Astrocyte of the hippocampus (primary cell): ENCODE measurements around the gene FTL.

Source experiments
- DNase-seq: peaks from one replicate; pipeline ENCODE4 v3.0.0; 2011; ENCODE audit warnings: low read depth, low spot score

Gene FTL

DNA sequence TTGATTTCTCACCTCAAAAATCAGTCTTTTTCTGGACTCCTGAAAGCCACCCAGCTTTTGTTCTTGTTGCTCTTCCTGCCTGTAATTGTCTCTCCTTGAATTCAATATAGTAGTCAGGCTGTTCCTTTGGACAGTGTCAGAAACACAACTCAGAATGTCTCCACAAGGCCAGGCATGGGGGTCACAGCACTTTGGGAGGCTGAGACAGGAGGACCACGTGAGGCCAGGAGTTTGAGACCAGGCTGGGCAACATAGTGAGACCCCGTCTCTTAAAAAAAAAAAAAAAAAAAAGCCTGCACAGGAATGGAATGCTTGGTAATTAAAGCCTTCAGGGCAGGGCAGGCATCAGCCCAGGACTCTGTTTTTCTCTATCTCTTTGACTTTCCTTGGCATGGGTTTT lies 19.3 kb upstream of the FTL start:
- DNase-seq, result no peak

DNA sequence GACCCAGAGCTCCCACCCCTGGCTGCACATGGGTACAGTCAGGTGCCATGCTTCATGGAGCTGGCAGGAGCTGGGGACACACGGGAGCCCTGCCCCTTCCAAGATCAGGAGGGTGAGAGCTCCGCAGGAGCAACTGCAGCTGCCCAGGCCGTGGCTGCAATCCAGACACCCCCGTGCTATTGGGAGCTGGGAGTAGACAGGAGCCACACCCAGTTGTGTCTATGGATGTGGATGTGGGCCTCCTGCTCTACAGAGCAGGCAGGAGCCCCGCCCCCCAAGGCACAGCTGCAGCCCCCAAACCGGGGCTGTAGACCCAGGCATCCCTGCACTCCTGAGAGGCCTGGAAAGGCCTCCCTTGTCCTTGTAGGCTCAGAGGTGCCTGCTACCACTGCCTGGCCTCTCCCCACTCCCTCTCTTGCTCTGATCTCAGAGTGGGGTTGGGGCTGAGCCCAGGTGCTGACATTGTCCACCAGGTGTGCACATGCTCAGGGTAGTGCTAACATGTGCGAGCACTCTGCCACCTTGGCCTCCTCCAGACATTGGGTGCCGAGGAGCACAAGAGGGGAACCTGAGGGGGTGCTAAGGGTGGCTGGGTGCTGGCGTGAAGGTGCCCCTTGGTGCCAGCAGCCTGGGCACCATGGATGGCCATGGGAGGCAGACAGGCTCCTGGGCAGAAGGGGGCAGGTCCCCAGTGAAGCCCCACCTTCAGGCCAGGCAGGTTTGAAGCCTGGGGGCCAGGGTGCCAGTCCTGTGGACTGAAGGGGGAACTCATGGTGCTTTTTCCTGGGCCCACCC lies 18.4 kb upstream of the FTL start:
- DNase-seq, result no peak

- DNase-seq, result no peak
These were observed 17.9 kb upstream of the FTL start for GRCh38 chr19:48947258-48947542.

DNA sequence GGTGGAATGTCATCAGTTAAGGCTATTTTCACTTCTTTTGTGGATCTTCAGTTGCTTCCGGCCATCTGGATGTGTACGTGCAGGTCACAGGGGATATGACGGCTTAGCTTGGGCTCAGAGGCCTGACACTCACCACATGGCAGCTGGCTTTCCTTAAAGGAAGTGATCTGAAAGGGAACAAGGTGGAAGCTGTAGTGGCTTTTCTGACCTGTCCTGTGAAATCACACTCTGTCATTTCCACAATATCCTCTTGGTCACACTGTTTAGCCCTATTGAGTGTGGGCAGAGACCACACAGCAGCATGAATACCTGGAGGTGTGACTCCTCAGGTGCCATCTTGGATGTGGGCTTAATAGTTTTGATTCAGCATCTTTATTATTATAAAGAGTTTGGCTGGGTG lies 14.9 kb upstream of the FTL start:
- DNase-seq, result no peak

DNA sequence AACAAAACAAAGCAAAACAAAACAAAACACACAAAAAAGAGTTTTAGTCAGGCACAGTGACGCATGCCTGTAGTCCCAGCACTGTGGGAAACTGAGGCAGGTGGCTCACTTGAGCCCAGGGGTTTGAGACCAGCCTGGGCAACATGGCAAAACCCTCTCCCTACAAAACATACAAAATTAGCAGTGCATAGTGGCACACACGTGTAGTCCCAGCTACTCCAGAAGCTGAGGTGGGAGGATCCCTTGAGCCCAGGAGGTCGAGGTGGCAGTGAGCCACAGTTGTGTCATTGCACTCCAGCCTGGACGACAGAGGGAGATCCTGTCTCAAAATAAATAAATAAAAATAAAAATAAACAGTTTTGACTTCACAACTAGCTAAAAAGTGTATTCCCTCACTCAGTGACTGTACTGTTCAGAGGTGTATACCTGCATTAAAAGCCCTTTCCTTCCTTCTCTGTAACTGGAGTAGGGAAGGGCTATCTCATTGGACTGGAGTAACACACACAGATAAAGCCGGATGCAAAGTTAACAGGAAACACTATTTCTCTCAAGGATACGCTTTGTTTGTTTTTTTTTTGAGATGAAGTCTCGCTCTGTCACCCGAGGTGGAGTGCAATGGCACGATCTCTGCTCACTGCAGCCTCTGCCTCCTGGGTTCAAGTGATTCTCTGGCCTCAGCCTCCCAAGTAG lies 14.1 kb upstream of the FTL start:
- no peak for DNase-seq

GRCh38 chr19:48953141-48953540 lies 12.0 kb upstream of the FTL start:
- DNase-seq, result no peak

- DNase-seq, result no peak
These were observed 11.0 kb upstream of the FTL start for GRCh38 chr19:48953990-48954594.

DNA sequence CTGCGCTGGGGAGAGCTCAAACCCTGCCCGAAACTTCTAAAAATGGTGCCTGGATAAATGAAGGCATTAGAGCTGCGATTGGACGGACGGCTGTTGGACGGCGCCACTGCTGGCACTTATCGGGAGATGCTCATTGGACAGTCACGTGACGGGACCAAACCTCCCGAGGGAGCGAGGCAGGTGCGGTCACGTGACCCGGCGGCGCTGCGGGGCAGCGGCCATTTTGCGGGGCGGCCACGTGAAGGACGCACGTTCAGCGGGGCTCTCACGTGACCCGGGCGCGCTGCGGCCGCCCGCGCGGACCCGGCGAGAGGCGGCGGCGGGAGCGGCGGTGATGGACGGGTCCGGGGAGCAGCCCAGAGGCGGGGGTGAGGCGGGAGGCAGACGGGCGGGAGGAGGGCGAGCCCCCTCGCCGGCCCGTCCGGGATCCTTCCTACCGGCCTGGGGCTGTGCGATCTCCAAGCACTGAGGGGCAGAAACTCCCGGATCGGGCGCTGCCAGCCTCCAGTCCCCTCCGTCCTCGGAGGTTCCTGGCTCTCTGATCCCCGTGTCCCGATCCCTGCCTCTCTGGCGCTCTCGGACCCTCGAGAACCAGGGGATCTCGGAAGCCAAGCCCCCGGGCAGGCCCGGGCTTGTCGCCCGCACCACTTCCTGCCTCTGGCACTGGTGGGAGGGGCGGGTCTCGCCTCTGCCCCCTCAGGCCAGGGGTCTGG lies 10.4 kb upstream of the FTL start, which contains the start of gene BAX:
TSS of gene BAX (plus strand) at position 281 of the 713 bp plus-strand sequence. CDS start at position 335, 54 bp downstream.
- peak; percentile 98 for DNase-seq

DNA sequence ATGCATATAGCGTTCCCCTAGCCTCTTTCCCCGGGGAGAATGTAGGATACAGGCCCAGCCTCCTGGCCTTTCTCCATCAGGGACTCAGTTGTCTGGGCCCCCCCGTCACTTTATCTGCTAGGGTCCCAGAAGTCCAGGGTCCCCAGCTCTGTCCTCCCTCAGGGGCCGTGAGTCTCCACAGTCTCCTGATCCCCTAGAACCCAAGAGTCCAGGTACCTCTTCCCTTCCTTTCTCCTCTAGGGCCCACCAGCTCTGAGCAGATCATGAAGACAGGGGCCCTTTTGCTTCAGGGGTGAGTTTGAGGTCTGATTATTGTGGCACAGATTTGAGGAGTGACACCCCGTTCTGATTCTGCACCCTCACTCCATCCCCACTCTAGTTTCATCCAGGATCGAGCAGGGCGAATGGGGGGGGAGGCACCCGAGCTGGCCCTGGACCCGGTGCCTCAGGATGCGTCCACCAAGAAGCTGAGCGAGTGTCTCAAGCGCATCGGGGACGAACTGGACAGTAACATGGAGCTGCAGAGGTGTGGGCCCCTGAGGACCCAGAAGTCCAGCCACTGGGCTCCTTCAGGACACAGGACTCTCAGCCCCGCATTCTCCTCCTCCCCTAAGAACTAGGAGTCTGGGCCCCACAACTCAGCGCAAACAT lies 9.7 kb upstream of the FTL start:
- DNase-seq, result peak; percentile 10

GRCh38 chr19:48958006-48958405 lies 7.1 kb upstream of the FTL start:
- no peak for DNase-seq

DNA sequence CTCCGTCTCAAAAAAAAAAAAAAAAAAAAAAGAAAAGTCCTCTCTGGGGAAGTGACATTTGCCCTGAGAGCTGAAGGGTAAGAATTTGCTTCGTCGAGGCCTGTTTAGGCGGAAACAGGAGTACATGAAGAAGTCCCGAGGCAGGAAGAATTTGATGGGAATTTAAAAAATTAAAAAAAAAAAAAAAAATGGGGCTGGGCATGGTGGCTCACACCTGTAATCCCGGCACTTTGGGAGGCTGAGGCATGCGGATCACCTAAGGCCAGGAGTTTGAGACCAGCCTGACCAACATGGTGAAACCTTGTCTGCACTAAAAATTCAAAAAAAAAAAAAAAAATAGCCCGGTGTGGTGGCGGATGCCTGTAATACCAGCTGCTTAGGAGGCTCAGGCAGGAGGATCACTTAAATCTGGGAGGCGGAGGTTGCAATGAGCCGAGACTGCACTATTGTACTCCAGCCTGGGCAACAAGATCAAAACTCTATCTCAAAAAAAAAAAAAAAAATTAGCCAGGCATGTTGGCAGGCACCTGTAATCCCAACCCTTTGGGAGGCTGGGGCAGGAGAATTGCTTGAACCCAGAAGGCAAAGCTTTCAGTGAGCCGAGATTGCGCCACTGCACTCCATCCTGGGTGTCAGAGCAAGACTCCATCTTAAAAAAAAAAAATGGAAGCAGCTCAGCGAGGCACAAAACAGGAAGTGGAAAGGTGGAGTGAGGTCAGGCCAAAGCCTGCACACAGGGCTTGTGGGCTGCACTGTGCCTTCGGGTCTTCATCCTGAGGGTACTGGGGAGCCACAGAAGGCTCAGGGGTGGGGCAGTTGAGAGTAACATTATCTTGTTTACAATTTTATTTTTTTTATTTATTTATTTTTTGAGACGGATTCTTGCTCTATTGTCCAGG lies 5.5 kb upstream of the FTL start:
- DNase-seq, result no peak

DNA sequence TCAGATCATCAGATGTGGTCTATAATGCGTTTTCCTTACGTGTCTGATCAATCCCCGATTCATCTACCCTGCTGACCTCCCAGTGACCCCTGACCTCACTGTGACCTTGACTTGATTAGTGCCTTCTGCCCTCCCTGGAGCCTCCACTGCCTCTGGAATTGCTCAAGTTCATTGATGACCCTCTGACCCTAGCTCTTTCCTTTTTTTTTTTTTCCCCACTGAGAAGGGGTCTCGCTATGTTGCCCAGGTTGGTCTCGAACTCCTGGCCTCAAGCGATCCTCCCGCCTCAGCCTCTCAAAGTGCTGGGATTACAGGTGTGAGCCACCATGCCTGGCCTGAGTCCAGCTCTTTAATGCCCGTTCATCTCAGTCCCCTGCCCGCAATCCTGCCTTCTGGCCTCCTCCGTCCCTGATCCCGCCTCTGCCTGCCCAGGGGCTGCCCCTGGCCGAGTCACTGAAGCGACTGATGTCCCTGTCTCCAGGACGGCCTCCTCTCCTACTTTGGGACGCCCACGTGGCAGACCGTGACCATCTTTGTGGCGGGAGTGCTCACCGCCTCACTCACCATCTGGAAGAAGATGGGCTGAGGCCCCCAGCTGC lies 4.0 kb upstream of the FTL start:
- DNase-seq, result peak; percentile 11

DNA sequence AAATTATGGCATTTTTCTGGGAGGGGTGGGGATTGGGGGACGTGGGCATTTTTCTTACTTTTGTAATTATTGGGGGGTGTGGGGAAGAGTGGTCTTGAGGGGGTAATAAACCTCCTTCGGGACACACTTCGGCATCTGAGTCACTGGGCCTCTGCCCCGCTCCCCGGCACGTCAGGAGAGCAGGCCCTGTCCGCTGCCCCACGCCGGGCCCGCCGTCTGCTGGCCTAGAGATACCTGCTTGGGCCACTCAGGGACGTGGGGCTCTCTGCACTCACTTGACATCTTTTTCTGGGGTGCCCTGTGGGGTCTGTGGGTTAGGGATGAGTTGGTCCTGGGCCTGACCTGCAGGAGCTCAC lies 3.5 kb upstream of the FTL start:
- DNase-seq, result no peak

DNA sequence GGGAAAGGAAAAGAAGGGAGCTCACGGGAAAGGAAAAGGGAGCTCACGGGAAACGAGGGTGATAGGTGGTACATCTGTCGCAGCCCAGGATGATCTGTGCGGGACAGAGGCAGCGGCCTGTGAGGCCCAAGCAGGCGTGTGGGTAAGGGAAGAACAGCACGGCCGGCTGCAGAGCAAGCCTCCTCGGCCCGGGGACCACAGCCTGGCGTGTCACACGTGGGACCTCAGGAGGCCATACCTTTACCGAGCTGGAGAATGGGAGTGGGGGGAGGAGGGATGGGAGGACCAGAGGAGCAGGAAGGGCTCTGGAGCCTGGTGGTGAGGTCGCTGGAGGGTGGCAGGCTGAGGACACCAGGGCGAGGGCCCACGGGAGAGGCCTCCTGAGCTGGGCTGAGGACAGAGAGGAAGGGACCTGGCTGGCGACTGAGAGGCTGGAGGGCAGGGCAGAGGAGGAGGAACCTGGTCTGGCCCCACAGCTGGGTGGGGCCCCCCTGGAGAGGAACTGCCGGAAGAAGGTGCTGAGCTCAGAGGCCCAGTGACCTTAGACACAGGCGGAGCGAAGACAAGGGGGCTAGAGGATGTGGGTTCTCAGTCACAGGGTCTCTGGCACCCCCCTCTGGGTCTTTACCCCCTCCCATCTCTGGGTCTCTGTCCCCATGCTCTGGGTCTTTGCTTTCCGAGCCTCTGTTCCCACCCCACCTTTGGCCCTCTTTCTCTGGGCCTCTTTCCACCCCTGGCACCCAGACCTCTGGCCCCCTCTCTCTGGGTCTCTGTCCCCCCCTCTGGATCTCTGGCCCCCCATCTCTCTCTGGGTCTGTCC lies 2.9 kb upstream of the FTL start:
- DNase-seq, result peak; percentile 42

GRCh38 chr19:48962849-48963165 lies 2.3 kb upstream of the FTL start:
- DNase-seq, result no peak

GRCh38 chr19:48963371-48964204 lies 1.5 kb upstream of the FTL start:
- DNase-seq, result peak; percentile 80

GRCh38 chr19:48964205-48965039 lies 687 bp upstream of the FTL start:
- peak; percentile 25 for DNase-seq
